HepG2 (cell line): ENCODE data around the gene ADAMTS2. TPM values are rescaled to one million over a fixed set of nuclear protein-coding genes. Genes with fewer than 3 reads are reported as not detected.

Source experiments
- ATAC-seq: fragments of 200-7000 bp; cut with Tn5 transposase; 3 replicates; pipeline ENCODE4 v1.9.1; 2020; ENCODE audit warnings: mild to moderate bottlenecking, moderate library complexity
- BruUV-seq: library from RNA; stranded (reverse); fragments of 400-500 nt; replicated peaks from 2 replicates; lab custom pipeline; 2021; lab: Mats Ljungman, UMichigan
- CTCF ChIA-PET: fragments of 300-600 bp; formaldehyde crosslinking; extraction: SDS; loops from one replicate; lab custom pipeline; 2021; ENCODE audit warnings: low total read pairs, inconsistent platforms, low intra/inter-chr PET ratio; lab: Yijun Ruan, JAX
- POLR2A ChIA-PET: fragments of 350-600 bp; sonication (Branson Sonifier 250); formaldehyde crosslinking; loops from one replicate; lab custom pipeline; 2020; ENCODE audit warnings: antibody characterized with exemption, inconsistent platforms; lab: Yijun Ruan, JAX
- DNase-seq: peaks from one replicate; pipeline ENCODE4 v3.0.0-alpha.2; 2015; ENCODE audit warnings: low spot score
- FAIRE-seq: peaks from 3 replicates; lab custom pipeline; 2011; peaks lifted over from hg19 to GRCh38; lab: Jason Lieb, UNC
- H2AFZ ChIP-seq: one replicate; pipeline ENCODE4 v1.6.1; 2011; ENCODE audit warnings: low read length, inconsistent platforms
- H3K27ac ChIP-seq: fragments of 300-600 bp; 3 replicates; pipeline ENCODE4 v1.8.0; 2011; ENCODE audit warnings: mixed run types, mild to moderate bottlenecking, mixed read lengths, low read length, inconsistent platforms; ENCODE audit not compliant: insufficient read depth; ENCODE audit errors: extremely low read length
- H3K27me3 ChIP-seq, 2 experiments: fragments of 200-600 bp in 1 of 2; 2 replicates in 1 of 2; 3 replicates in 1 of 2; pipeline versions ENCODE4 v1.6.0 to v1.8.0; 2011; ENCODE audit warnings: low read length in 2 of 2, mild to moderate bottlenecking in 2 of 2, moderate library complexity in 2 of 2, inconsistent platforms in 1 of 2; ENCODE audit not compliant: insufficient read depth in 2 of 2, control insufficient read depth in 1 of 2
- H3K36me3 ChIP-seq, 2 experiments: fragments of 200-600 bp in 1 of 2; replicated peaks in 1 of 2; 2 replicates in 1 of 2; 3 replicates in 1 of 2; pipeline versions ENCODE4 v1.5.1 to v1.8.0; 2011; ENCODE audit warnings: low read length in 2 of 2, inconsistent platforms in 1 of 2; ENCODE audit not compliant: insufficient read depth in 2 of 2, control insufficient read depth in 1 of 2
- H3K4me1 ChIP-seq: 2 replicates; pipeline ENCODE4 v1.5.1; 2012; ENCODE audit warnings: low read length, inconsistent platforms; ENCODE audit not compliant: insufficient read depth
- H3K4me2 ChIP-seq: 2 replicates; pipeline ENCODE4 v1.6.0; 2011; ENCODE audit warnings: low read depth, low read length, inconsistent platforms
- H3K4me3 ChIP-seq, 3 experiments: fragments of 200-600 bp in 1 of 3; sonication (generic), shearing (Covaris generic) in 1 of 3; replicated peaks in 1 of 3; 2 replicates each; pipeline ENCODE4 v1.5.1; 2011 to 2016; ENCODE audit warnings: low read length in 3 of 3, inconsistent platforms in 2 of 3, low read depth in 2 of 3, mild to moderate bottlenecking in 2 of 3, control low read depth in 1 of 3, mixed read lengths in 1 of 3; ENCODE audit not compliant: insufficient read depth in 1 of 3
- H3K79me2 ChIP-seq: one replicate; pipeline ENCODE4 v1.6.1; 2011; ENCODE audit warnings: low read length, inconsistent platforms; ENCODE audit not compliant: insufficient read depth
- H3K9ac ChIP-seq: 2 replicates; pipeline ENCODE4 v1.6.0; 2011; ENCODE audit warnings: mild to moderate bottlenecking, low read depth, low read length, inconsistent platforms; ENCODE audit not compliant: insufficient read depth
- H3K9me3 ChIP-seq: 2 replicates; pipeline ENCODE4 v1.5.1; 2012; ENCODE audit warnings: mild to moderate bottlenecking, low read length
- H4K20me1 ChIP-seq: 2 replicates; pipeline ENCODE4 v1.6.0; 2011; ENCODE audit warnings: inconsistent platforms, mild to moderate bottlenecking, low read length, moderate library complexity; ENCODE audit not compliant: insufficient read depth
- CREBL2 ChIP-seq: sonication (generic); formaldehyde crosslinking; IDR thresholded peaks from 2 replicates; pipeline ENCODE4 v1.8.1; 2023; ENCODE audit warnings: missing genetic modification reagents, mild to moderate bottlenecking, borderline replicate concordance
- GTF2F1 ChIP-seq: fragments of 150-350 bp; IDR thresholded peaks from 2 replicates; pipeline ENCODE4 v1.6.1; 2014; ENCODE audit warnings: low read length
- MIXL1 ChIP-seq: IDR thresholded peaks from 2 replicates; pipeline ENCODE4 v1.6.1; 2016
- SALL2 ChIP-seq: sonication (generic); formaldehyde crosslinking; IDR thresholded peaks from 2 replicates; pipeline ENCODE4 v1.8.1; 2023; ENCODE audit warnings: mild to moderate bottlenecking, missing genetic modification reagents, inconsistent platforms
- SPEN ChIP-seq: sonication (generic); formaldehyde crosslinking; IDR thresholded peaks from 2 replicates; pipeline ENCODE4 v1.5.1; 2020; ENCODE audit warnings: low read depth, mild to moderate bottlenecking, missing genetic modification reagents
- TCF7 ChIP-seq: sonication (generic); IDR thresholded peaks from 2 replicates; pipeline ENCODE4 v1.6.1; 2016; ENCODE audit warnings: antibody characterized with exemption, low read depth
- YEATS4 ChIP-seq: sonication (generic); formaldehyde crosslinking; IDR thresholded peaks from 2 replicates; pipeline ENCODE4 v1.4.0; 2020; ENCODE audit warnings: missing genetic modification reagents, borderline replicate concordance
- ZNF44 ChIP-seq: sonication (generic); formaldehyde crosslinking; IDR thresholded peaks from 2 replicates; pipeline ENCODE4 v1.5.1; 2020; ENCODE audit warnings: mild to moderate bottlenecking, missing genetic modification reagents
- ZNF781 ChIP-seq: sonication (generic); formaldehyde crosslinking; IDR thresholded peaks from 2 replicates; pipeline ENCODE4 v1.5.1; 2020; ENCODE audit warnings: borderline replicate concordance, mild to moderate bottlenecking, missing genetic modification reagents; ENCODE audit errors: not compliant biosample characterization
- WGBS: methylation state at CpG from one replicate; pipeline ENCODE4 v1.1.6; 2017; ENCODE audit warnings: low lambda C conversion rate; 5-methylcytosine and 5-hydroxymethylcytosine counted together
- in situ Hi-C: cut with HindIII; loops from 2 replicates; pipeline ENCODE4 v1.10.0; 2017; ENCODE audit warnings: low pct_unique_long_range_greater_than_20kb; ENCODE audit not compliant: extremely low pct_ligation_motif_present
- intact Hi-C: fragments of 100-400 bp; cut with micrococcal nuclease; formaldehyde crosslinking; loops from one replicate; pipeline ENCODE4 v1.10.0; 2022; ENCODE audit not compliant: unreplicated experiment
- polyA plus RNA-seq, 8 experiments: library from polyadenylated mRNA; depleted of rRNA in 3 of 8; stranded (reverse) in 7 of 8; unstranded in 1 of 8; fragments of >200 nt; fragmentation: Illumina TruSeq in 4 of 8; extraction: Trizol in 4 of 8; gene quantifications; 2 replicates each; pipeline versions ENCODE4 v1.2.1 to v1.2.3, GENCODE V29; 2011 to 2016; ENCODE audit warnings: low read depth in 4 of 8, missing spikeins in 1 of 8, mixed read lengths in 1 of 8; ENCODE audit not compliant: insufficient read depth in 1 of 8
- total RNA-seq, 5 experiments: library from RNA; depleted of rRNA; stranded (reverse); fragments of >200 nt; fragmentation: Illumina TruSeq; extraction: Trizol; gene quantifications; 2 replicates each; pipeline ENCODE4 v1.2.3, GENCODE V29; 2016; ENCODE audit warnings: low read depth in 1 of 5
- TF ChIP-seq, protein P1 (sequence below): sonication (generic); formaldehyde crosslinking; IDR thresholded peaks from 2 replicates; pipeline ENCODE4 v1.4.0; 2020; ENCODE audit warnings: missing genetic modification reagents, low read depth, mild to moderate bottlenecking, borderline replicate concordance
- TF ChIP-seq, protein P2 (sequence below): sonication (generic); formaldehyde crosslinking; IDR thresholded peaks from 2 replicates; pipeline ENCODE4 v1.8.1; 2022; ENCODE audit warnings: low read depth, mild to moderate bottlenecking, missing genetic modification reagents
- TF ChIP-seq, protein P3 (sequence below): IDR thresholded peaks from 2 replicates; pipeline ENCODE4 v1.6.1; 2016; ENCODE audit warnings: mild to moderate bottlenecking, missing biosample characterization, missing genetic modification reagents

The ADAMTS2 gene
- total and polyA plus RNA-seq, 2 of the 13 experiments (the other 11 are each of a cell fraction or from before 2014, with no cell fraction given) = 0.24 to 3.5 TPM

GRCh38 chr5:179160584-179160983 is 184.7 kb downstream of the ADAMTS2 start:
- intact Hi-C loops = loop anchor here (10.0 kb wide), 1 partner anchor 104 kb away; no protein-coding TSS in a partner anchor
- 81% methylated on average over 2 of the region's 3 CpGs for WGBS
- no TSS peak for BruUV-seq

More at GRCh38 chr5:179160584-179160983, 184.7 kb downstream of the ADAMTS2 start:
- no peaks in the 10 kb centered on the region for H3K79me2 ChIP-seq
- POLR2A ChIA-PET = no interaction called here
- no peaks in the 10 kb centered on the region for H4K20me1 ChIP-seq
- DNase-seq (no peak), ATAC-seq (no peak), FAIRE-seq (no peak)
- CTCF ChIA-PET = no interaction called here
- no peaks in the 10 kb centered on the region; the same call in none of the 2 replicates for H3K9me3 ChIP-seq
- H3K4me3 ChIP-seq = no peak overlapping the region
- peaks cover 1 to 8% of the 10 kb centered on the region in 2 experiments; a peak in 3 of 5 replicates for H3K27me3 ChIP-seq
- no peak overlapping the region for H2AFZ ChIP-seq
- in situ Hi-C loops = no loop called here
- no peaks in the 10 kb centered on the region for H3K36me3 ChIP-seq
- no peak overlapping the region for H3K9ac ChIP-seq
- H3K27ac ChIP-seq = no peak overlapping the region
- H3K4me1 ChIP-seq = no peaks in the 10 kb centered on the region
- H3K4me2 ChIP-seq = no peak overlapping the region
- TF ChIP-seq, protein P1, sequence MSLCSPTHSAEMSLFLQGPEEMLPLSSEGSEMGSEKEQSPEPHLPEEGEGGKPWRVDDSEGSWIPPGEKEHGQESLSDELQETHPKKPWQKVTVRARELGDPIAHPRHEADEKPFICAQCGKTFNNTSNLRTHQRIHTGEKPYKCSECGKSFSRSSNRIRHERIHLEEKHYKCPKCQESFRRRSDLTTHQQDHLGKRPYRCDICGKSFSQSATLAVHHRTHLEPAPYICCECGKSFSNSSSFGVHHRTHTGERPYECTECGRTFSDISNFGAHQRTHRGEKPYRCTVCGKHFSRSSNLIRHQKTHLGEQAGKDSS (CRISPR knock-in tag) = no peak
- TF ChIP-seq SPEN = no peak
- TF ChIP-seq ZNF44 (CRISPR knock-in tag) = no peak
- TF ChIP-seq, protein P2, sequence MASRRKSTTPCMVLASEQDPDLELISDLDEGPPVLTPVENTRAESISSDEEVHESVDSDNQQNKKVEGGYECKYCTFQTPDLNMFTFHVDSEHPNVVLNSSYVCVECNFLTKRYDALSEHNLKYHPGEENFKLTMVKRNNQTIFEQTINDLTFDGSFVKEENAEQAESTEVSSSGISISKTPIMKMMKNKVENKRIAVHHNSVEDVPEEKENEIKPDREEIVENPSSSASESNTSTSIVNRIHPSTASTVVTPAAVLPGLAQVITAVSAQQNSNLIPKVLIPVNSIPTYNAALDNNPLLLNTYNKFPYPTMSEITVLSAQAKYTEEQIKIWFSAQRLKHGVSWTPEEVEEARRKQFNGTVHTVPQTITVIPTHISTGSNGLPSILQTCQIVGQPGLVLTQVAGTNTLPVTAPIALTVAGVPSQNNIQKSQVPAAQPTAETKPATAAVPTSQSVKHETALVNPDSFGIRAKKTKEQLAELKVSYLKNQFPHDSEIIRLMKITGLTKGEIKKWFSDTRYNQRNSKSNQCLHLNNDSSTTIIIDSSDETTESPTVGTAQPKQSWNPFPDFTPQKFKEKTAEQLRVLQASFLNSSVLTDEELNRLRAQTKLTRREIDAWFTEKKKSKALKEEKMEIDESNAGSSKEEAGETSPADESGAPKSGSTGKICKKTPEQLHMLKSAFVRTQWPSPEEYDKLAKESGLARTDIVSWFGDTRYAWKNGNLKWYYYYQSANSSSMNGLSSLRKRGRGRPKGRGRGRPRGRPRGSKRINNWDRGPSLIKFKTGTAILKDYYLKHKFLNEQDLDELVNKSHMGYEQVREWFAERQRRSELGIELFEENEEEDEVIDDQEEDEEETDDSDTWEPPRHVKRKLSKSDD (CRISPR knock-in tag) = no peak
- TF ChIP-seq, protein P3, sequence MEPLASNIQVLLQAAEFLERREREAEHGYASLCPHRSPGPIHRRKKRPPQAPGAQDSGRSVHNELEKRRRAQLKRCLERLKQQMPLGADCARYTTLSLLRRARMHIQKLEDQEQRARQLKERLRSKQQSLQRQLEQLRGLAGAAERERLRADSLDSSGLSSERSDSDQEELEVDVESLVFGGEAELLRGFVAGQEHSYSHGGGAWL (CRISPR knock-in tag) = no peak
- no peak for TF ChIP-seq YEATS4
- TF ChIP-seq CREBL2 (CRISPR knock-in tag) = no peak
- TF ChIP-seq GTF2F1 = no peak
- TF ChIP-seq MIXL1 (CRISPR knock-in tag) = no peak
- TF ChIP-seq TCF7 = no peak
- no peak for TF ChIP-seq ZNF781 (CRISPR knock-in tag)
- TF ChIP-seq SALL2 (CRISPR knock-in tag) = no peak
